ENCODE results near the gene MON2.
"Not testable (repeated sequence)": the region's sequence is repeated elsewhere in the genome, so short reads cannot be mapped to it uniquely, and the experiment has no call there.

The MON2 gene

GRCh38 chr12:62552906-62553556 lies 86.4 kb downstream of the MON2 start:
- DNase-seq (ENCODE audit: low read depth in 2 of 2), result no peak

- DNase-seq (ENCODE audit: low read depth in 2 of 2), result not testable (repeated sequence)
Measured at GRCh38 chr12:62559366-62559765, 92.7 kb downstream of the MON2 start.

GRCh38 chr12:62562846-62563245 lies 96.2 kb downstream of the MON2 start:
- DNase-seq (ENCODE audit: low read depth in 2 of 2), result peak in 1 of 2 experiments; percentile 7

- DNase-seq (ENCODE audit: low read depth in 2 of 2), result no peak
Measured at GRCh38 chr12:62575036-62575435, 108.4 kb downstream of the MON2 start.

- DNase-seq (ENCODE audit: low read depth in 2 of 2), result no peak
Measured at GRCh38 chr12:62576503-62576902, 109.9 kb downstream of the MON2 start.

- no peak for DNase-seq (ENCODE audit: low read depth in 2 of 2)
Measured at GRCh38 chr12:62578726-62579125, 112.1 kb downstream of the MON2 start.

GRCh38 chr12:62581288-62582064 lies 114.8 kb downstream of the MON2 start:
- peak; percentile 45 to 57 for DNase-seq (ENCODE audit: low read depth in 2 of 2)

- DNase-seq (ENCODE audit: low read depth in 2 of 2), result no peak
Measured at GRCh38 chr12:62582065-62582366, 115.4 kb downstream of the MON2 start.

GRCh38 chr12:62584619-62585018 lies 118.0 kb downstream of the MON2 start:
- DNase-seq (ENCODE audit: low read depth in 2 of 2), result no peak

- no peak for DNase-seq (ENCODE audit: low read depth in 2 of 2)
Measured at GRCh38 chr12:62586850-62587249, 120.2 kb downstream of the MON2 start.

GRCh38 chr12:62588916-62589315 lies 122.3 kb downstream of the MON2 start:
- no peak for DNase-seq (ENCODE audit: low read depth in 2 of 2)

GRCh38 chr12:62597253-62597652 lies 130.6 kb downstream of the MON2 start:
- no peak for DNase-seq (ENCODE audit: low read depth in 2 of 2)

GRCh38 chr12:62598846-62599245 lies 132.2 kb downstream of the MON2 start:
- DNase-seq (ENCODE audit: low read depth in 2 of 2), result no peak

- no peak for DNase-seq (ENCODE audit: low read depth in 2 of 2)
Measured at GRCh38 chr12:62599854-62600437, 133.3 kb downstream of the MON2 start.

GRCh38 chr12:62601765-62602164 lies 135.1 kb downstream of the MON2 start:
- no peak for DNase-seq (ENCODE audit: low read depth in 2 of 2)

- DNase-seq (ENCODE audit: low read depth in 2 of 2), result peak; percentile 81 to 82
Measured at GRCh38 chr12:62602255-62603060, 135.8 kb downstream of the MON2 start.

- peak; percentile 66 to 68 for DNase-seq (ENCODE audit: low read depth in 2 of 2)
Measured at GRCh38 chr12:62603061-62603810, 136.6 kb downstream of the MON2 start.

GRCh38 chr12:62603811-62604098 lies 137.1 kb downstream of the MON2 start:
- DNase-seq (ENCODE audit: low read depth in 2 of 2), result no peak

- DNase-seq (ENCODE audit: low read depth in 2 of 2), result no peak
Measured at GRCh38 chr12:62604373-62604772, 137.7 kb downstream of the MON2 start.

GRCh38 chr12:62604871-62605270 lies 138.2 kb downstream of the MON2 start:
- no peak for DNase-seq (ENCODE audit: low read depth in 2 of 2)

GRCh38 chr12:62605981-62606380 lies 139.4 kb downstream of the MON2 start:
- DNase-seq (ENCODE audit: low read depth in 2 of 2), result no peak

- no peak for DNase-seq (ENCODE audit: low read depth in 2 of 2)
Measured at GRCh38 chr12:62606654-62607053, 140.0 kb downstream of the MON2 start.
